Measurements from ENCODE around the gene TTC21B. TPM values are rescaled to one million over a fixed set of nuclear protein-coding genes. Genes with fewer than 3 reads are reported as not detected.

TTC21B gene
- total RNA-seq, 2 donors from 2014 or later, result 25.8 to 25.9 TPM

DNA sequence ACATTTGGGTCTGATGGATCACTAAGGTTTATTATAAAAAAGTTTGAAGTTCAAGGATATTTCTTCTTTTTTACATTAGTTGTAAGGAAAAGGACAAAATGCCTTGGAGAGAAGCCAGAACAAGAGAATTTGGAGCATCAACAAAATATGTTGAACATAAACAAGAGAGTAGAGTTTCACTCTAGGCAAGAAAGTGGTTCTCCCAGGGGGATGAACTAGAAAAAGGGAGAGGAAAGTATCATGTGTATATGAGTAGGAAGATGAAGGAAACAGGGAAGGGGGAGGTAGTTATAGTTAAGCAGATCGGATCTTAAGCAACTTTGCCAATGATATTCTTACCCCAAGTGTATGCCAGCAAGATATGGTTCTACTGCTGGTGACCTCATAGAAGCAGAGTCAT, 95.7 kb downstream of the TTC21B start:
- TF ChIP-seq, protein P1, sequence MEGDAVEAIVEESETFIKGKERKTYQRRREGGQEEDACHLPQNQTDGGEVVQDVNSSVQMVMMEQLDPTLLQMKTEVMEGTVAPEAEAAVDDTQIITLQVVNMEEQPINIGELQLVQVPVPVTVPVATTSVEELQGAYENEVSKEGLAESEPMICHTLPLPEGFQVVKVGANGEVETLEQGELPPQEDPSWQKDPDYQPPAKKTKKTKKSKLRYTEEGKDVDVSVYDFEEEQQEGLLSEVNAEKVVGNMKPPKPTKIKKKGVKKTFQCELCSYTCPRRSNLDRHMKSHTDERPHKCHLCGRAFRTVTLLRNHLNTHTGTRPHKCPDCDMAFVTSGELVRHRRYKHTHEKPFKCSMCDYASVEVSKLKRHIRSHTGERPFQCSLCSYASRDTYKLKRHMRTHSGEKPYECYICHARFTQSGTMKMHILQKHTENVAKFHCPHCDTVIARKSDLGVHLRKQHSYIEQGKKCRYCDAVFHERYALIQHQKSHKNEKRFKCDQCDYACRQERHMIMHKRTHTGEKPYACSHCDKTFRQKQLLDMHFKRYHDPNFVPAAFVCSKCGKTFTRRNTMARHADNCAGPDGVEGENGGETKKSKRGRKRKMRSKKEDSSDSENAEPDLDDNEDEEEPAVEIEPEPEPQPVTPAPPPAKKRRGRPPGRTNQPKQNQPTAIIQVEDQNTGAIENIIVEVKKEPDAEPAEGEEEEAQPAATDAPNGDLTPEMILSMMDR (conservative IDR thresholded peaks at IDR 0.05), result no peak
- Histone ChIP-seq H3K36me3 (ENCODE audit: control insufficient read depth, insufficient read depth, low read length) (no peaks in the 10 kb centered on the region), H3K4me1 (ENCODE audit: control insufficient read depth, insufficient read depth, low read length) (no peaks in the 10 kb centered on the region), H3K9me3 (ENCODE audit: control insufficient read depth, low read length) (peaks cover 24% of the 10 kb centered on the region), H3K27me3 (ENCODE audit: control insufficient read depth, insufficient read depth, low read length, poor library complexity, severe bottlenecking) (no peaks in the 10 kb centered on the region), H3K4me3 (ENCODE audit: low read length) (no peak overlapping the region), H3K9ac (ENCODE audit: extremely low read depth, low read length, poor library complexity, severe bottlenecking) (no peak overlapping the region), H3K27ac (ENCODE audit: low read depth, low read length) (no peak overlapping the region)
- peaks cover 16% of the 10 kb centered on the region for H3K36me3 Mint-ChIP-seq (ENCODE audit: low read depth)
- WGBS, 2 experiments (ENCODE audit: insufficient coverage in 1 of 2, insufficient read length in 1 of 2), result 86 to 100% methylated on average over 1 of the region's 1 CpG
- H3K27me3 Mint-ChIP-seq (ENCODE audit: insufficient read depth), result no peaks in the 10 kb centered on the region
- no peak overlapping the region for H3K27ac Mint-ChIP-seq
- DNase-seq, result no peak
- no peak overlapping the region for H3K4me3 Mint-ChIP-seq
- peaks cover 45% of the 10 kb centered on the region for H3K9me3 Mint-ChIP-seq
- H3K4me1 Mint-ChIP-seq, result no peaks in the 10 kb centered on the region

DNA sequence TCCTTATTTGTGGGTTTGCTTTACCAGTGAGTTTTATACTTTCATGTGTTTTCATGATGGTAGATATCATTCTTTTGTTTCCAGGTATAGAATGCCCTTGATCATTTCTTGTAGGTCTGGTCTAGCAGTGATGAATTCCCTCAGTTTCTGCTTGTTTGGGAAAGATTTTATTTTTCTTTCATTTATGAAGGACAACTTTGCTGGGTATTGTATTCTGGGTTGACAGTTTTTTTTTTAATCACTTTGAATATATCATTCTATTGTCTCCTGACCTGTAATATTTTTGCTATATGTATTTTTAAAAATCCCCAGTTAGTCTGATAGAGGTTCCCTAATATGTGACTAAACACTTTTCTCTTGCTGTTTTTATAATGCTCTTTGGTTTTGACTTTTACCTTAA, 101.2 kb downstream of the TTC21B start:
- Histone ChIP-seq H3K27me3 (ENCODE audit: control insufficient read depth, insufficient read depth, low read length, poor library complexity, severe bottlenecking) (no peaks in the 10 kb centered on the region), H3K9ac (ENCODE audit: extremely low read depth, low read length, poor library complexity, severe bottlenecking) (no peak overlapping the region), H3K36me3 (ENCODE audit: control insufficient read depth, insufficient read depth, low read length) (no peaks in the 10 kb centered on the region), H3K27ac (ENCODE audit: low read depth, low read length) (no peak overlapping the region), H3K4me1 (ENCODE audit: control insufficient read depth, insufficient read depth, low read length) (no peaks in the 10 kb centered on the region), H3K9me3 (ENCODE audit: control insufficient read depth, low read length) (peaks cover 25% of the 10 kb centered on the region), H3K4me3 (ENCODE audit: low read length) (no peak overlapping the region)
- H3K4me1 Mint-ChIP-seq, result no peaks in the 10 kb centered on the region
- TF ChIP-seq, protein P1 (conservative IDR thresholded peaks at IDR 0.05), result no peak
- H3K27me3 Mint-ChIP-seq (ENCODE audit: insufficient read depth), result no peaks in the 10 kb centered on the region
- H3K27ac Mint-ChIP-seq, result no peak overlapping the region
- H3K36me3 Mint-ChIP-seq (ENCODE audit: low read depth), result peaks cover 2% of the 10 kb centered on the region
- no peak for DNase-seq
- no peak overlapping the region for H3K4me3 Mint-ChIP-seq
- peaks cover 43% of the 10 kb centered on the region for H3K9me3 Mint-ChIP-seq

DNA sequence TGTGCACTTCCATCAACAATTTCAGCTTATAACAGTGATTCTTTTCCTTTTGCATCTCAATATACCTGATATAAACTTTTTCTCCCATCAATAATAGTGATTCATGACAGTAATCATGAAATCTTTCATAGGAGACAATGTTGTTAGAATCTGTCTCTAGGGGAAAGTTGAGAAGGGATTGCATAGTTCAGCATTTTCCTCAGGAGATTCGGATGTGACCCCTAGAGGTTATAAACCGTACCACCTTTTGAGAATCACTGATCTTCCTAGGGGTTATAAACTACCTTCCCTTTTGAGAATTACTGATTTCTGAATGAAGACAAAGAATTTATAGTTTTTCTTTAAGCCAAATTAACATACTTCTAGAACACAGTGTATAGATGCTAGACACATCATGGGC, 106.6 kb downstream of the TTC21B start:
- DNase-seq, result no peak

More for the DNA sequence above, 106.6 kb downstream of the TTC21B start:
- no peak overlapping the region for H3K4me3 Mint-ChIP-seq
- peaks cover 12% of the 10 kb centered on the region for H3K9me3 ChIP-seq (ENCODE audit: control insufficient read depth, low read length)
- no peak overlapping the region for H3K9ac ChIP-seq (ENCODE audit: extremely low read depth, low read length, poor library complexity, severe bottlenecking)
- no peaks in the 10 kb centered on the region for H3K27me3 ChIP-seq (ENCODE audit: control insufficient read depth, insufficient read depth, low read length, poor library complexity, severe bottlenecking)
- peaks cover 19% of the 10 kb centered on the region for H3K9me3 Mint-ChIP-seq
- 64% methylated on average over 2 of the region's 2 CpGs; no CpG with 5 or more reads in 1 of the 2 experiments for WGBS, 2 experiments (ENCODE audit: insufficient coverage in 1 of 2, insufficient read length in 1 of 2)
- peaks cover 2% of the 10 kb centered on the region for H3K36me3 Mint-ChIP-seq (ENCODE audit: low read depth)
- no peak overlapping the region for H3K4me3 ChIP-seq (ENCODE audit: low read length)
- H3K27ac ChIP-seq (ENCODE audit: low read depth, low read length), result no peak overlapping the region
- H3K36me3 ChIP-seq (ENCODE audit: control insufficient read depth, insufficient read depth, low read length), result no peaks in the 10 kb centered on the region
- H3K27me3 Mint-ChIP-seq (ENCODE audit: insufficient read depth), result no peaks in the 10 kb centered on the region
- peaks cover 19% of the 10 kb centered on the region for H3K4me1 Mint-ChIP-seq
- no peak overlapping the region for H3K27ac Mint-ChIP-seq
- TF ChIP-seq, protein P1 (conservative IDR thresholded peaks at IDR 0.05), result peak; percentile 74
- peaks cover 5% of the 10 kb centered on the region for H3K4me1 ChIP-seq (ENCODE audit: control insufficient read depth, insufficient read depth, low read length)
